ENCODE data around the gene RAB29.

Gene RAB29

DNA sequence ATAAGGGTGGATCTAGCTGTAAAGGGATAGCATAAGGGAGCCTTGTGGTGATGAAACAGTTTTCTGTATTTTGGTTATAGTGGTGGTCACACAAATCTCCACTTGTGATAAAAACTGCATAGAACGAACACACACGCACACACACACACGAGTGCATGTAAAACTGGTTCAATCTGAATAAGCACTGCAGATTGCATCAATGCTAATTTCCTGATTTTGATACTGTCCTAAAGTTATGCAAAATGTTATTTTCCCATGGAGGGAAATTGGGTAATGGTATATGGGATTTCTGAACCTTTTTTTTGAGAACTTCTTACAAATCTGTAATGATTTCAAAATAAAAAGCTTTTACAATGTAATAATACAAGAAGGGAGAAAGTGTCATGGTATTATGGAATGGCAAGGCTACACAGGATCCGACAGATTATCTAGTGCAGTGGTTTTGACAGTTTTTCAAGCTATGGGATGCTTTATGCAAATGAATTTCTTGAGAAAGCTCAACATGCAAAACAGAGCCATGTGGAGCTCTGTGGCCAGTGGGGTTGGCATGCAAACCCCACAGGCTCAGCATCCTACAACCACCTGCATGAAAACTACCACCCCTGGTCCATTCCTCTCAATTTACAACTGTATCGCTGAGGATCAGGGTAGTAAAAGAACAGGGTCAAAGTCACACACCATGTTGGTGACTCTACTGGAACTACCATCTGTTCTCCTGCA, 18.9 kb upstream of the RAB29 start:
- no peak for DNase-seq

GRCh38 chr1:205792961-205793673, 17.8 kb upstream of the RAB29 start:
- no peak for DNase-seq

DNA sequence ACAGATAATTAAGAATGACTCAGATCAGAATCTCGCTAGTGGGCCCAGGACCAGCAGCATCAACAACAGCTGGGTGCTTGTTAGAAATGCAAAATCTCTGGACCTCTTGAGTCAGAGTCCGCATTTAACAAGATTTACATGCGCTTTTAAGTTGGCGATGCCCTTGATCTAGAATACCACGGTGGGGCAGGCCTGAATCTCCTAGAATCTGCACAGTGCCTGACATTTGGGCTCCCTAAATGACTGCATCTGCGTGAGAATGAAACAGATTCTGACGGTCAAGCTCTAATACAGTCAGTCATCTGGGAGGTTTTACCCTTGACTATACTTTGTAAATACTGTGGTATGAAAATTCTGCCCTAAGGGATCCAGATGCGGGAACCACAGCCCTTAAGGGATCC, 17.2 kb upstream of the RAB29 start:
- no peak for DNase-seq

DNA sequence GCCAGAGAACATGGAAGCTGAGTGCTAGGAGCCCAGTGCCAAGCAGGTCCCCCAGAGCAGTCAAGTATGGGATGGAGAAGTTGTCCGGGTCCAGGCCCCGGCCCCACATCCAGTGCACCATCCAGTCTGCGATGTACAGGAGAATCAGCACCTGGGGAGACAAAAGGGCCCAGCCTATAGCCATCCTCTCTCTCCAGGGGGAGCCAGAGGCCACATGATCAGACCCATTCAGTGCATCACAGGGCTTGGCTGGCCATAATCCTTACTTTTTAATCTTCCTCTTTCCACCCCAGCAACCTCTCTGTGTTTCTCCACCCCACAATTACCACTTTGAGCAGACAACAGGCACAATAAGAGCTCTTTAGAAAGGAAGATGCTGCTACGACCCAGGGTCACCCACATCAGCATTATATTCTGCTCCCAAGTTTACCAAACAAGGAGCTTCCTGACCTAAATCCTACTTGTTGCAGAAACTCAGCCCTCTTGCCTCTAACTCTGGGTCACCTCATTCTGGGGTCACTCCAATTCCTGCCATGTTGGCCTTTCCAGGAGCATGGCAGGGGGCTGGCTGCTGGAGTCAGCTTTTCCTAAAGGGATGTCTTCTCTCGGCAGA, 16.4 kb upstream of the RAB29 start:
- no peak for DNase-seq

- no peak for DNase-seq
Observed at GRCh38 chr1:205787287-205787916, 12.1 kb upstream of the RAB29 start.

DNA sequence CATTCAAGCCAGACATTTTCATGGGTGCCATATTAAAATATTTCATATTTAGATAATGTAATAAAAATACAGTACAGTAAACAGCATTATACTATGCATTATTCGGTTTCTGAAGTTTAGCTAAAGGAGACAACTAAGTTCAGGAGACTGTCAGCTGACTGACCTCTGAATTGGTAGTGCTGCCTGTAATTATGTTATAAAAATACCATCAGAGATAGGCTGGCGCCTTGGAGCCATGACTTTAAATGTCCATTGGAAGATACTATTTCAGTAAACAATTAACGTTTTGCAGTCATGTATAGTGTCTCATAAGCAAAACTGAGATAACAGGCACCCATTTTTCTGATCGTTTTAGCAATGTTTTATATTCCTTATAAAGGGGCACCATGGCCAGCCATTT, 11.3 kb upstream of the RAB29 start:
- no peak for DNase-seq

GRCh38 chr1:205785446-205785845, 10.2 kb upstream of the RAB29 start:
- no peak for DNase-seq

DNA sequence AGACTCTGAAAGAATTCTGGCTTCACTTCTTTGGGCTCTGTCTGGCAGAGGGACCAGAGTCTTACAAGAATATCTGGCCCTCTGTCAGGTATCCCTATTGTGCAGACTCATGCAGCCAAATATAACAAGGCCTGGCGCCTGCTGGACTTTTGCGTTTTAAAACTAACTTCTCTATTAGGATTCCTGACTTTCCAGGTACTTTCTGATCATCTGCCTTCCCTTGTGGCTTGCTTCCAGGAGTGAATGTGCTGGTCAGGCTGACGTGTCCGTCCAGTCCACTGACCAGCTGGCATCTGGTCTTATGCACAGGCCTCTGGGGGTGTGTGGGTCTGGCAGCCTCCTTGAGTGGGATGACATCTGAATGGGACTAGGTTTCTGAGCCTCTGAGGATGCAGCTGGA, 8.6 kb upstream of the RAB29 start:
- no peak for DNase-seq

DNA sequence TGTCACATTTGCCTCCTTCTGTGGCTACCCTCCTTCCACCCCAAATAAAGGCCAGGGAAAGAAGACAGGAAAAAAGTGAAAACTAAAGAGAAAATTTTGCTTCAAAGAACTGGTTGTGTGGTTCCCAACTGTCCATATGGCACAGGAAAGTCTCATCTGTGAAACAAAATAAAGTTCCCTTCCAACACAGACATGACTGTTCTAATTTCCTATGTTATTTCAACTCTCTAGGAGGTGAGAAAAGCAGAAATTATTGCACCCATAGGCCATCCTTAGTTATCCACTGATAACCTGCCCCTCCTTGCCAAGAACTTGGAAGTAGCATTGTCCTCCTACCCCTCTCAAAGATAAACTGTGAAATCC, 8.1 kb upstream of the RAB29 start:
- DNase-seq, result no peak

- DNase-seq, result no peak
Observed at GRCh38 chr1:205782627-205783432, 7.5 kb upstream of the RAB29 start.

DNA sequence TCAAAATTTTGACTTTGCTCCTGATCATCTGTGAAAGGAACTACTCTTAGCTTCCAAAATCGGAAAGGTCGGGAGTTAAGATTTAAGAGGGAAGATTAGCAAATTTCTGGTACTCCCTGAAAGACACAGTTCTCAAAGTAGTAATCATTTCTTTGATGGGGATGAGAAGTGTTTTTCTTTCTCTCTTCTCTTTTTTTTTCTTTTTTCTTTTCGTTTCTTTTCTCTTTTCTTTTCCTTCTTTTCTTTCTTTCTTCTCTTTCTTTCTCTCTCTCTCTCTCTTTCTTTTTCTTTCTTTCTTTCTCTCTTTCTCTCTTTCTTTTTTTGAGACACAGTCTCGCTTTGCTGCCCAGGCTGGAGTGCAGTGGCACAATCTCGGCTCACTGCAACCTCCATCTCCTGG, 5.1 kb upstream of the RAB29 start:
- no peak for DNase-seq

DNA sequence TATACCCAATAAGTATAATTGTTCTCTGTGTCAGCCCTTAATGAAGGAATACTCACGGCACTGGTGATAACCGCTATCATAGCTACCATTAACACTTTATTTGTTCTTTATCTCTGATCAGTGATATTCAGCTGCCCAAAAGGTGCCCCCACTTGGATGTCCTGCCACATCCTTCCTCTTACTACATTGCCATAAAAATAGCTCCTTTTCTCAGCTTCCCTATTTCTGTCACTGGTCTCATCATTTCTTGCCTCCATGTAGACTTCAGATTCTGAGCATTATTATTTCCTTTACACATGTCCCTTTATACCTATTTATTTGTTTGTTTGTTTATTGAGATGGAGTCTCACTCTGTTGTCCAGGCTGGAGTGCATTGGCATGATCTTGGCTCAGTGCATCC, 2.7 kb upstream of the RAB29 start:
- no peak for DNase-seq

DNA sequence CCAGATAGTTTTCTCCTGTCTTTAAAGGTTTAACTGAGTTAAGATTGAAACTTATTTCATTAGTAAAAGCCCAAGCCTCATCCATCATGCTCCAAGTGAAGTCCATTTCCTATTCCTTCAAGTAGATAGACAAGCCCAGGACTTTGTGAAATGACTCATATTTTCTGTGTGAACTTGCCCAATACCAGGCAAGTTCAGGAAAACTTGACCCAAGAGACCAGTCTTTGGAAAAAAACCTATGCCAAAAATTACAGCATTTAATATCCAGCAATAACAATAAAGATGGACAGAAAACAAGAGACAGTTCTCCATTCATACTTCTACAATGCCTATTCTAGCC, 405 bp upstream of the RAB29 start:
- no peak for DNase-seq

DNA sequence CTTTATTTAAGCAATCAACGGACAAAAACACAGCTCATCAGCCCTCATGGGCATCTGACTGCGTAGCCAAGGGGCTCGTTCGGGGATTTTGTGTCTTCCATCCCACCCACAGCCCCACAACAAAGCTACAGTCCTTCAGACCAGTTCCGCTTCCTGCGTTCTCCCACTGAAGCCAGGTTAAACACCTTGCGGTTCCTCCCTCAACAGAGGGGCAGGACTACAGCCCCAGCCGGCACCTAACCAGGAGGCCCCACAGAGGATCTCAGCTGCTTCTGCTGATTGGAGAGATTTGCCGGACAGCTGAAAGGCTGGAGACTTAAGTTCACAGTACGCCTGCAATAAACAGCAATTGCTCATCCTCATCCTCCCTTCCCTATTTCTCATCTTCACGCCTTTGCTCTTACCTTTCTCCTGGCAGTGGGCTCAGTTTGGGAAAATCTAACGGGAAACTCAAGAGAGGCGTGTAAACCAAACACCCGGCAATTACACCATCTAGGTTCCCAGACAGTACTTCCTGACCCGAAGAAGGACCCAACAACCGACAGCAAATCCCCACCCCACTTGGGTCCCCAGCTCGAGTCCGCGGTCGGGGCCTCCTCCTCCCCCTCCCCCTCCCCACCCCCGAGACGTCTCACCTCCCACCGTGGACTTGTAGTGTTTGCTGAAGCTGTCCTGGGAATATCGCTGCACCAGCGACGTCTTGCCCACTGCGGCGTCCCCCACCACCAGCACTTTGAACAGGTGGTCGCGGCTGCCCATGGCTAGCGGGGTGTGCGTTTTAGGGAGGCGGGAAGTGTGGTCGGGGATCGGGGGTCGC, 876 bp downstream of the RAB29 start:
- DNase-seq, result no peak

DNA sequence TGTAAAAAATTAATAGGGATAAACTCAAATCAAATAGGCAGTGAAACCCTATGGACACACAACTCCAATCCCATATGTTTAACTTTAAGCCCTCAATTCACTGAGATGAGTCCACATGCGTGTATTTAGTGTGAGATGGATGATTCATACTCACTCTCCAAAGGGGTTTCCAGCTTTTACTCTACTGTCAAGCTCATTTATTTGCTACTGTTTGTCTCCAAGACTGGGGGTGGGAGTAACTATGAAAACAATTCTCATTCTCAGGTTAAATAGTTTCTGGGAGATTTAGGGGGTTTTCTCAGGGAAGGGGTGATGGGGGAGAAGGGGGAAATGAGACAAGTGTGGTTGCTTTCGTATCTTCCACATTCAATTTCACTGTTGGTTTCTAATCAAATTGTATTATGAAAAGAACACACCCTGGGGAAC, 2.7 kb downstream of the RAB29 start:
- DNase-seq, result no peak

- DNase-seq, result no peak
Observed at GRCh38 chr1:205770618-205771017, 4.7 kb downstream of the RAB29 start.

GRCh38 chr1:205769641-205770365, 5.5 kb downstream of the RAB29 start:
- no peak for DNase-seq

DNA sequence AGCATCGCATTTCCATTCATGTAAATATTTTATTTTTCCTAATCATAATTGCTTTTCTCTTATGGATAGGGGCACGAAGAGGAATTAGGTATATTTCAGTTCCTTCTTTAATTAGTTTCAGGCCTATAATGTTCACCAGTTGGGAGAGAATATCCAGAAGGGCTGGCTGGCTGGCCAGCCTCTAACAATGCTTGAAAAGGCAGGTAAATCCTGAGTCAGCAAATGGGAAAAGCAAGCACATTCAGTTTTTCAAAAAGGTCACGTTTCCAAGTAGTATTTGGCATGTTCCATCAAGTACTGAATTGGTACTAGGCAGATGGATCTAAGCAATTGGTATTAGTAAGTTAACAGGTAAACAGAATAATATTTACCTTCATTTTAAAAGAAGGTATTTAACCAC, 8.0 kb downstream of the RAB29 start:
- DNase-seq, result no peak

GRCh38 chr1:205766570-205766969, 8.7 kb downstream of the RAB29 start:
- no peak for DNase-seq

GRCh38 chr1:205766038-205766437, 9.2 kb downstream of the RAB29 start:
- no peak for DNase-seq

DNA sequence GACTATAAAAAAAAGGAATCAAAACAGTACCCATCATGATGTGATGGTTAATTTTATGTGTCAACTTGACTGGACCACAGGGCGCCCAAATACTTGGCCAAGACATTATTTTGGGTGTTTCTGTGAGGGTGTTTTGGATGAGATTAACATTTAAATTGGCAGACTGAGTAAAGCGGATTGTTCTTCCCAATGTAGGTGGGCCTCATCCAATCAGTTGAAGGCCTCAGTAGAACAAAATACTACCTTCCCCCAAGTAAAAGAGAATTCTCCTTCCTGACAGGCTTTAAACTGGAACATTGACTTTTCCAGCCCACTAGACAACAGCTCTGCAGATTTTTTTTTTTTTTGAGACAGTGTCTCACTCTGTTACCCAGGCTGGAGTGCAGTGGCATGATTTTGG, 10.7 kb downstream of the RAB29 start:
- no peak for DNase-seq

- no peak for DNase-seq
Observed at GRCh38 chr1:205763980-205764379, 11.3 kb downstream of the RAB29 start.
